ENCODE data around the gene NCKAP5.
"Not testable (repeated sequence)": the region's sequence is repeated elsewhere in the genome, so short reads cannot be mapped to it uniquely, and the experiment has no call there.

Gene NCKAP5

GRCh38 chr2:132701810-132702209, 866.5 kb downstream of the NCKAP5 start:
- DNase-seq (ENCODE audit: low read depth): no peak

- not testable (repeated sequence) for DNase-seq (ENCODE audit: low read depth)
Measured at GRCh38 chr2:132699802-132700201, 868.5 kb downstream of the NCKAP5 start.

DNA sequence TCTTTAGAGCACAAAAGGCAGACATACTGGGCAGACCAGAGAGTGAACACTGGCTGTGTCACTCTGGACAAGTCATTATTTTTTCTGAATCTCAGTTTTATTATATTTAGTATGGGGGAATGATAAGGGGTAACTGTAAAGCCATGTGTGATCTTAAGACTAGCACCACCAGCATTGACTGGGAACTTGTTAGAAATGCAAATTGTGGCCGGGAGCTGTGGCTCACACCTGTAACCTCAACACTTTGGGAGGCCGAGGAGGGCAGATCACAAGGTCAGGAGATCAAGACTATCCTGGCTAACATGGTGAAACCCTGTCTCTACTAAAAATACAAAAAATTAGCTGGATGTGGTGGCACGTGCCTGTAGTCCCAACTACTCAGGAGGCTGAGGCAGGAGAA, 869.9 kb downstream of the NCKAP5 start:
- not testable (repeated sequence) for DNase-seq (ENCODE audit: low read depth)

GRCh38 chr2:132697556-132698205, 870.6 kb downstream of the NCKAP5 start:
- DNase-seq (ENCODE audit: low read depth): no peak

DNA sequence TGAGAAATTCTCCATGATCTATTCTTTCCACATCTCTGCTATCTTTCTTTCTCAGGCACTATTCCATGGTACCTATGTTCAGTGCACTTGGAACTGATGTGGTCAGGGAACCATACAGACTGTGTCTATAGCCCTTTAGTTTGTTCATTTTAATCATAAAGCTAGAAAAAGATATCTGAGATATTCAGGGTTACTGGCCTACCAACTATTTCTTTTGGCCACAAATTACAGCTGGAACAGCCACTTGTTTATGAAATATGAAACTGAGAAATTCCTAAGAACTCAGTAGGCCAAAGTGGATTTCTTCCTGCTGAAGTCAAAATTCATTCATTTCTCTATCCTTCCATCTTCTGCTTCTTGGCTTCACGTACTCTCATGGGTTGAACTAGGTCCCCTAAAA, 875.4 kb downstream of the NCKAP5 start:
- DNase-seq (ENCODE audit: low read depth): no peak

- DNase-seq (ENCODE audit: low read depth): no peak
Measured at GRCh38 chr2:132691556-132691955, 876.7 kb downstream of the NCKAP5 start.

GRCh38 chr2:132690664-132691303, 877.5 kb downstream of the NCKAP5 start:
- no peak for DNase-seq (ENCODE audit: low read depth)

DNA sequence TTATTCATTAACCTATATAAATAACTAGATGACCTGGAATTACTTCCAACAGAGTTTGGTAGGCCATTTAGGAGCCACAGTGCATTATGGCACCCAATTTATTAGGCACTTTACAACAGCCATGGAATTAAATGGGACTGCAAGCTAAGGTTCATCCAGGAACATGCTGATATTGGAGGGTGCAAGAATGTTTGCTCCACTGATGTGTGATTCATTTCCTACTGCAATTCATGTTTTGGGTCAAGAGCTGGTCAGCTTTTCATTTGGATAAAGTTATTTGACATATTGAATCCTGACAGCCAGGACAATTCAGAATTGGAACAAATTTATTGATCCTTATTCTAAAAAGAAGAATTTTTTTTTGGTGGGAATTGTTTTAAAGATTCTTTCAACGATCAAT, 886.5 kb downstream of the NCKAP5 start:
- DNase-seq (ENCODE audit: low read depth): no peak

- DNase-seq (ENCODE audit: low read depth): no peak
Measured at GRCh38 chr2:132680544-132680943, 887.7 kb downstream of the NCKAP5 start.

GRCh38 chr2:132678483-132678882, 889.8 kb downstream of the NCKAP5 start:
- no peak for DNase-seq (ENCODE audit: low read depth)

DNA sequence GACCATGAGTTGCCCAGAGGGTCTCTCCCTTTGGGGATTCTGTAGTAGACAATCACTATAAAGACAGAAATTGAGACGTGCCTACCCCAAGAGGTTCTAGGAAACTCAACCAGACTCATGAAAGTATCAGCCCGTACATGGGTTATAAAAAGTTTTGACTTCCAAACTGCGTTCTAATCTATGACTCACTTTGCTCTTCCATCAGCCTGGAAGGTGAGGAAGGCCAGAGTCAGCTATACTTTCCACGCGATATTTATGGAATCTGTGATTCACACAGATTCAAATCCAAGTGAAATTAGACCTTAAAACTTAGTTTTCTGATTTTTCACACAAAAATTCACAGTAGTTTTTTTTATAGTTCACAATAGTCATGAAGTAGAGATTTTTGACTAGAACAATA, 890.6 kb downstream of the NCKAP5 start:
- DNase-seq (ENCODE audit: low read depth): no peak

DNA sequence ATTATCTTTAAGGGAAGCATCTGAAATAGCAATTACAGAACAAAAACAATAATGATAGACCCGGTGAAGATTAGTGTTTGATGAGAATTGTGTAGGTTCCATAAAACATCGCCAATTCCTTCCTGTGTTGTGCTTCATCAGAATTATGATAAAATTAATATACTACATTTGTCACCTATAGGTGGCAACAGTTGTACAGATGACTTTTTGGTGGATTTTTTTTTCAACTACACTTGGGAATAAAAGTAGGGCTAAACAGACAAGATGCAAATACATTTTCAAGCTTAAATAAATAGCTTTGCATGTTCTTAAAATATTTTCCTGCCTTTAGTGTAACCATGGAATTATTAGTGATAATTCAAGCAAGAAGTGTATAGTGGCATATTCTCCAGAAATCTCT, 891.3 kb downstream of the NCKAP5 start:
- DNase-seq (ENCODE audit: low read depth): no peak

DNA sequence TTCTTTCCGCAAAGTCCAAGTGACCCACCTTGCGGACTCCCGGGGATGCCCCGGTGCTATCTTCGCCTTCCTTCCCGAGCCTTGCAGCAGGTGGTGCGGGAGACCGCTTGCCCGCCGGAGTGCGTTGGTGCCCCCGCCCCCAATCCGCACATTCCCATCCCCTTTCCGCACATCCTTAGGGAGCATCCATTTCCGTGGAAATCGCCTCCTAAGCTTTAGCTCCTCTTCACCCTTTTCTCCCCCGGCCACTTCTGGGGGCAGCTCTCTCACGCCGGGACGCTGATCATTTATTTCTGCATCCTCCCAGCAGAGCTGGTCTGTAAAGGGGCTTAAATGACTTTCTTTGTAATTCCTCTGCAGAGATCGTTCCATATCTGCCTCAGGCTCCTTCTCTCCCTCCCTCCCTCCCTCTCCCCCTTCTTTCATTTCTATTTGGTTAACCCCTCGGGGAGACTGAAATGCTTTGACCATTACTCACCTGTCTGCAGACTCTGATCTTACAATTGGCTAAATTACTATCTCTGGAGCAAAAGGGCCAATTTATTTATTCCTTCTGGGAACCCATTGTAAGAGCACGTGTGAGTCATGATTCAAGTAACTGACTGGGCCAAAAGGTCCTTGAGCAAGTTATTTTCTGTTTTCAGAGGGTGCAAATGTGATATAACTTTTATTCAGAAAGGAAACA, 897.0 kb downstream of the NCKAP5 start:
- DNase-seq (ENCODE audit: low read depth): no peak

- DNase-seq (ENCODE audit: low read depth): no peak
Measured at GRCh38 chr2:132670496-132671150, 897.6 kb downstream of the NCKAP5 start.

- DNase-seq (ENCODE audit: low read depth): no peak
Measured at GRCh38 chr2:132669908-132670495, 898.3 kb downstream of the NCKAP5 start, which contains the start of gene LYPD1. TSS of gene LYPD1 (minus strand) at chr2:132670205. CDS start at chr2:132669932, 273 bp downstream.

DNA sequence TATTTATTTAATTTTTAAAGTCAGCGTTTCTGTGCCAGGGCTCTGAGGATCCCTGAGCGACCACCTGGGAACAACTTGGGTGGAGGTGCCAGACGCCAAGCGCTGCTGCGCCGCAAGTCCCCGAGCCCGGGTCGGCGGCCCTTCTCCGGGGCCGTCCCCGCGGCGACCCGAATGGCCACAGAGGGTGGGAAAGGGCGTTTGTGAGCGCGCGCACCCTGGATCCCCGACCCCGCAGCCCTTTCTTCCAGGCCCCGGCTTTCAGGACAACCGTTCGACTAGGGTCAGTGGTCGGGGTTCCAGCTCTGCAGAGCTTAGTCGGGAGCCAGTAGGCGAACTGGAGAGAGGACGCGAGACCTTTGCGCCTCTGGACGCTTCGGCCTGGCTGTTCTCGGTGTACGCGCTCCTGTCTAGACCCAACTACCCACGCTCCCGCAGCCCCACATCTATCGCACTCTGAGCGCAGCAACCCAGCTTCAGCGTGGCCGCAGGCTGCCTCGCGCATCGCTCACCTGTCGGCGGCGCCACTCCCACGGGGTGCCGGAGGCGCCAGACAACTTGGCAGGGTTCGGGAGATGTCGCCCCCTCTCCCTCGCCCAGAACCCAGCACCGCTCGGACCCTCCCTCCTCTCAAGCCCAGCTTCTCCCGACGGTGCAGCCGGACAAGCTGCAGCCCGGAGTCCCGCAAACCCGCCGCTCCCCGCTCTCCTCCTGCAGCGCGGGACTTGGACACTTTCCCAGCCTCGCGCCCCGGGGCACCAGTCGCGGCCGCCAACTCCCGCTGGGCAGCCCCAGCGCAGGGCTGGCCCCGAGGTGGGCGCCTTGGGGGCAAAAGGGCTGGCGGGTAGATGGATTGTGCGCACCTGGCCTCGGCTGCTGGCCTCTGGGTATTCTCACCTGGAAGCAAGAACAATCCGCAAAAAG, 899.0 kb downstream of the NCKAP5 start:
- DNase-seq (ENCODE audit: low read depth): no peak

GRCh38 chr2:132668189-132668823, 900.0 kb downstream of the NCKAP5 start:
- no peak for DNase-seq (ENCODE audit: low read depth)

DNA sequence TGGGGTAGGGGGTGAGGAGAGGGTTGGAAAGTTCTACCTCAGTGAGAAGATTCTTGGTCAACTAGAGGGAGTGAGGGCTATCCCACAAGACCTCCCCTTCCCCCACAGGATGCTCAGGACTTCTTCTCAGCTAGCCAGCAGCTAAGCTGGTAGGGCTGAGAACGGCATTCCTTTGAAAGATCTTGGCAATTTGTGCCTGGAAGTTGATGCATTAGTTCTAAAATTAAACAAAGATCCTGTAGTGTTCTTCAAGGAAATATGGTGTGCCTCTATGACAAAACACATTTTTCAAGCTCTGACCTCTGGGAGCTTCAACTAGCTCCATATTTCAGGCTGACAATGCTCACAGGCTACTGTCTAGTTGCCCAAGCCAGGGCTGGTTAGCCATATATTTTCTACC, 900.6 kb downstream of the NCKAP5 start:
- DNase-seq (ENCODE audit: low read depth): no peak

GRCh38 chr2:132665401-132666140, 902.7 kb downstream of the NCKAP5 start:
- no peak for DNase-seq (ENCODE audit: low read depth)

GRCh38 chr2:132664096-132664495, 904.2 kb downstream of the NCKAP5 start:
- DNase-seq (ENCODE audit: low read depth): no peak

Data from activated T-helper 1 cell treated with Interleukin-2 at 50 U/mL for 16 hours (primary cell).